Breast epithelium (tissue), 3 donors: ENCODE results near the gene RMND5A.

Experiments used
- POLR2AphosphoS5 ChIP-seq, 3 donors: sonication (generic); formaldehyde crosslinking; IDR thresholded peaks; one replicate each; pipeline ENCODE4 v1.6.1; 2017; ENCODE audit warnings: antibody characterized with exemption in 3 of 3
- TF ChIP-seq, protein P1 (sequence below), 3 donors: fragments of 450-650 bp; IDR thresholded peaks; one replicate each; pipeline ENCODE4 v1.5.1; 2016 to 2017; ENCODE audit warnings: antibody characterized with exemption in 3 of 3, mild to moderate bottlenecking in 3 of 3, moderate library complexity in 3 of 3

DNA sequence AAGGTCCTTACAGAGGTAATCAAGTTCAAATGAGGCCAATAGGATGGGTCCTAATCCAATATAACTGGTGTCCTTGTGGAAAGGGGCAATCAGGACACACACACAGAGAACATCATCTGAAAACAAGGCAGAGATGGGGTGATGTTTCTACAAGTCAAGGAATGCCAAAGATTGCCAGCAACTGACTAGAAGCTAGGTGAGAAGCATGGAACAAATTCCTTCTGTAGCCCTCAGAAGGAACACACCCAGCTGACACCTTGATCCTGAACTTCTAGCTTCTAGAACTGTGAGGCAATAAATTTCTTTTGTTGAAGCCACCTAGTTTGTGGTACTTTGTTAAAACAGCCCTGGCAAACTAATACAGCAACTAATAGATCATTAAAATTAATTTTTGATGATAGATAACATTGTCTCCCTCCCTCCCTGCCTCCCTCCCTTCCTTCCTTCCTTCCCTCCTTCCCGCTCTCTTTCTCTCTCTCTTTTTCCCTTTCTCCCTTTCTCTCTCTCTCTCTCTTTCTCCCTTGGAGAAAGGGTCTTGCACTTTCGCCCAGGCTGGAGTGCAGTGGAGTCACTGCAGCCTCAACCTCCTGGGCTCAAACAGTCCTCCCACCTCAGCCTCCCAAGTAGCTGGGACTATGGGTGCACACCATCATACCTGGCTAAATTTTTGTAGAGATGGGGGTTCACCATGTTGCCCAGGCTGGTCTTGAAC is 80.9 kb downstream of the RMND5A start:
- no peak for TF ChIP-seq POLR2AphosphoS5 (IDR thresholded peaks at IDR 0.05)
- TF ChIP-seq, protein P1, sequence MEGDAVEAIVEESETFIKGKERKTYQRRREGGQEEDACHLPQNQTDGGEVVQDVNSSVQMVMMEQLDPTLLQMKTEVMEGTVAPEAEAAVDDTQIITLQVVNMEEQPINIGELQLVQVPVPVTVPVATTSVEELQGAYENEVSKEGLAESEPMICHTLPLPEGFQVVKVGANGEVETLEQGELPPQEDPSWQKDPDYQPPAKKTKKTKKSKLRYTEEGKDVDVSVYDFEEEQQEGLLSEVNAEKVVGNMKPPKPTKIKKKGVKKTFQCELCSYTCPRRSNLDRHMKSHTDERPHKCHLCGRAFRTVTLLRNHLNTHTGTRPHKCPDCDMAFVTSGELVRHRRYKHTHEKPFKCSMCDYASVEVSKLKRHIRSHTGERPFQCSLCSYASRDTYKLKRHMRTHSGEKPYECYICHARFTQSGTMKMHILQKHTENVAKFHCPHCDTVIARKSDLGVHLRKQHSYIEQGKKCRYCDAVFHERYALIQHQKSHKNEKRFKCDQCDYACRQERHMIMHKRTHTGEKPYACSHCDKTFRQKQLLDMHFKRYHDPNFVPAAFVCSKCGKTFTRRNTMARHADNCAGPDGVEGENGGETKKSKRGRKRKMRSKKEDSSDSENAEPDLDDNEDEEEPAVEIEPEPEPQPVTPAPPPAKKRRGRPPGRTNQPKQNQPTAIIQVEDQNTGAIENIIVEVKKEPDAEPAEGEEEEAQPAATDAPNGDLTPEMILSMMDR (IDR thresholded peaks at IDR 0.05) = no peak
